A549 treated with AZD9567 at 1 μM for 4 hours (cell line): ENCODE data around the gene RBBP5. TPM values are rescaled to one million over a fixed set of nuclear protein-coding genes. Genes with fewer than 3 reads are reported as not detected.

Source experiments
- total RNA-seq: library from RNA; stranded (reverse); fragments of 200-300 nt; extraction: Qiagen RNA extraction; gene quantifications from 5 replicates; pipeline ENCODE4 v1.2.3, GENCODE V29; 2022; ENCODE audit not compliant: insufficient read depth

RBBP5 gene, protein sequence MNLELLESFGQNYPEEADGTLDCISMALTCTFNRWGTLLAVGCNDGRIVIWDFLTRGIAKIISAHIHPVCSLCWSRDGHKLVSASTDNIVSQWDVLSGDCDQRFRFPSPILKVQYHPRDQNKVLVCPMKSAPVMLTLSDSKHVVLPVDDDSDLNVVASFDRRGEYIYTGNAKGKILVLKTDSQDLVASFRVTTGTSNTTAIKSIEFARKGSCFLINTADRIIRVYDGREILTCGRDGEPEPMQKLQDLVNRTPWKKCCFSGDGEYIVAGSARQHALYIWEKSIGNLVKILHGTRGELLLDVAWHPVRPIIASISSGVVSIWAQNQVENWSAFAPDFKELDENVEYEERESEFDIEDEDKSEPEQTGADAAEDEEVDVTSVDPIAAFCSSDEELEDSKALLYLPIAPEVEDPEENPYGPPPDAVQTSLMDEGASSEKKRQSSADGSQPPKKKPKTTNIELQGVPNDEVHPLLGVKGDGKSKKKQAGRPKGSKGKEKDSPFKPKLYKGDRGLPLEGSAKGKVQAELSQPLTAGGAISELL
- total RNA-seq, result 11.8 to 17.4 TPM (median 12.6 TPM) in 5 replicates

DNA sequence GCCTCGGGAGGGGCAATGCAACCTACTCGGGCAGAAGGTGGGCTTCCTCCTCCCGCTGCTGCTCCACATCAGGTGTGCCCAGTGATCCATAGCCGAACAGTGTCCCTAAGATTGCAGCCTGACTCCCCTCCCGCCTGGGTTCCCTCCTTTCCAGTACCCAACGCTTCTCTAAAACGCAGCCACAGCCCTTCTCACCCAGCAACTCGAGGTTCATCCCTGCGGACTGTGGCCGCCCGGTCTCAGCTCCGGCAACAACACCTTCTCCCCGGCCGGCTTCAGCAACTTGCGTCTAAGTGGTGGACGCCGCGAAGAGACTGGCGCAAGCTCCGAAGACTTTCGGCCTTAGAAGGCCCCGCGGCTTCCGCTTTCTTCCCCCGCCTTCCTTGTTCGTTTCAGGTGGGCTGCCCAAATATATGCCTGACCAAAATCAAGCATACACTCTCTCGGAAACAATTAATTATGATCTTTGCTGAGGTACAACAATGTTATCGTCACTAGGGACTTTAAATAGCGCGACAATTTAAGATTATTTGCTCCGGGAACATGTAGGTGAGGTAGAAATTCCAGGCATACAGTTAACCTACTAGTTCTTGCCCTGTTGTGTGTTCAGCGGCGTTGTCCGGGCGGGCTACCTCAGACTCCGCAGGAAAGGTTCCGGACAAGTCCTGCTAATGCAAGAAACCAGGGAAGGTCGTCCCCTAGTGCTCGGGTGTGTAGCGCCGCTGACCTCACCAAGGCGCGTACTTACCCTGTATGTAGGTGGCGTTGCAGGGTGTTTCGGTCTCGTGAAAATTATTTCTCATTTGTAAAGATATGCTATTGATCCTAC is at the start of gene RBBP5:
TSS of gene RBBP5 (minus strand) at position 319 of the 829 bp plus-strand sequence. CDS start at position 214, 105 bp downstream.

DNA sequence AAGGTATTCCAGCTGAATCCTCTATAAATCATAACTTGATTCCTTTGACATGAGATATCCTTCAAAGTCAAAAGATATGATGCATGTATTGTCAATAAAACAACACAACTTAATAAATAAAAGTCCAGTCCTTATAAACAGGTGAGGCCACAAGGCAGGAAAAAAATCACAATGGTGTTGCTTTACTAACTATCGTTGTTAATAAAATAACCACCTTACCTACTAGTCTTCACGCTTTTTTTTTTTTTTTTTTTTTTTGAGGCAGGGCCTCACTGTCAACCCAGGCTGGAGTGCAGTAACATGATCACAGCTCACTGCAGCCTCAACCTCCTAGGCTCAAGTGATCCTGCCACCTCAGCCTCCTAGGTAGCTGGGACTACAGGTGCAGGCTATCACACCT is 37.4 kb downstream of the RBBP5 start, which contains the start of gene TMEM81:
TSS of gene TMEM81 (minus strand) at position 101 of the 400 bp plus-strand sequence. CDS start 140 bp downstream, outside the sequence.

DNA sequence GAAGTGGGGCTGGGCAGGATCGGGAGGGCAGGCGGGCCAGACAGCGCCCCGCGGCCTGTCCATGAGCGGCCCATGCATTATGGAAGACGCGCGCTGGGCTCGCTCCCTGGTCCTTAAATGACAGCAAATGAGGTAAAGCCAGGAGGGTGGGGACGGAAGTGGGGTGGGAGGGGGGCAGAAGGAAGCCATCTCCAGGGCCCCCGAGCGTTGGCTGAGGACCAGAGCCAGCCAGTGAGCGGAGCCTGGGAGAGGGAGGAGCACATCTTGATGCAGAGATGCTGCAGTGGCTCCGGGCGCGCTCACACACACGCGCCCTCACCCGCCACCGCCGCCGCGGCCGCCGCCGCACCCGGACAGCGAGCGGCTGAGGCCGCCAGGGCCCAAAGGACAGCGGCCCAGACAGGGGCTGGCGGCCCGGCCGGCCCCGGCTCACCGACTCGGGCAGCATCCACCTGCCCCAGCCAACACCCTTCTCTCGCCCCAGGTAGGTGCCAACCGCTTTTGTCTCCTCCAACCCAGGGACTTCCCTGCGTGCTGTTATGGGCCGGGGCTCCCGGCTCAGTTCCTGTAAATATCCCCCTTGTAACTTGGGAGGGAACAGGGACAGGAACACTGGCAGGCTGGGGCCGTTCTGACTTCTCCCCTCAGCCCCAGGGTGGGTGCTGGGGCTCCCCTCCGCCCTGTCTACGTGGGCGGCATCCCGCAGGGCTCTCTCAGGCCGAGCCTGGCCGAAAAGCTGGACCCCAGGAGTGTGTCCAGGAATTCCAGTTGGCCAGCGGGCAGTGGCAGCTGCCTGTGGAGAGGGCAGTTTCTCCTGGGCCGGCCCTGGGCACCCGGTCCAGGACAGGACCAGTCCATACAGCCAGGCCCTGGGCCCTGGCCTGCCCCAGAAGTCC is 78.6 kb downstream of the RBBP5 start, which contains the start of gene CNTN2:
TSS of gene CNTN2 (plus strand) at position 302 of the 896 bp plus-strand sequence. CDS start 9,974 bp downstream, outside the sequence.

Other genes with a start within 250 kb of the RBBP5 start
- gene CNTN2, start 78.8 kb downstream of the RBBP5 start, total RNA-seq, result 0.01 to 0.05 TPM (median 0.05 TPM) in 3 of 5 replicates, not detected in the others
- 1.7 to 4.3 TPM (median 2.3 TPM) in 5 replicates for gene TMEM81, start 37.5 kb downstream of the RBBP5 start, total RNA-seq
- 7.4 to 8.8 TPM (median 8.5 TPM) in 5 replicates for gene DSTYK, start 89.7 kb upstream of the RBBP5 start, total RNA-seq
- 1.7 to 6.0 TPM (median 1.8 TPM) in 5 replicates for gene TMCC2, start 106.0 kb upstream of the RBBP5 start, total RNA-seq
- gene NUAK2, start 199.8 kb upstream of the RBBP5 start, total RNA-seq, result 25.5 to 30.2 TPM (median 27.3 TPM) in 5 replicates
- 0.44 to 0.63 TPM (median 0.47 TPM) in 4 of 5 replicates, not detected in the other for gene KLHDC8A, start 234.9 kb upstream of the RBBP5 start, total RNA-seq